Measurements from ENCODE around the gene FARP1. TPM values are rescaled to one million over a fixed set of nuclear protein-coding genes. Genes with fewer than 3 reads are reported as not detected.

FARP1 gene
- total and polyA plus RNA-seq, 2 of the 8 experiments (the other 6 are each of a cell fraction or from before 2014, with no cell fraction given), result 24.7 to 104 TPM

GRCh38 chr13:98409281-98409680 is 266.4 kb downstream of the FARP1 start:
- no peak overlapping the region for H2BK12ac ChIP-seq (ENCODE audit: low read depth, low read length)
- H3K79me2 ChIP-seq (ENCODE audit: control insufficient read depth in 1 of 2, insufficient read depth in 2 of 2, low read length in 2 of 2), result no peaks in the 10 kb centered on the region
- no peaks in the 10 kb centered on the region for H3K9me3 ChIP-seq (ENCODE audit: insufficient read depth in 2 of 2, low read depth in 1 of 2, low read length in 1 of 2)
- H2BK5ac ChIP-seq (ENCODE audit: low read depth, low read length), result no peak overlapping the region
- no peak overlapping the region for H4K91ac ChIP-seq (replicated peaks; ENCODE audit: insufficient read length, low read length)
- no peak overlapping the region for H3K4me3 ChIP-seq (ENCODE audit: extremely low read depth in 1 of 4, insufficient read depth in 2 of 4, low read depth in 3 of 4, low read length in 4 of 4)
- H4K8ac ChIP-seq (ENCODE audit: extremely low read depth, insufficient read depth, low read length), result no peak overlapping the region
- FAIRE-seq (no peak), DNase-seq (ENCODE audit: low read depth in 1 of 2, low spot score in 2 of 2) (no peak)
- H3K9ac ChIP-seq (replicated peaks in 1 of 4; ENCODE audit: extremely low read depth in 1 of 4, low read depth in 3 of 4, low read length in 3 of 4), result no peak overlapping the region
- ChIA-PET POLR2A (ENCODE audit: partially characterized antibody) (no interaction called here), CTCF (ENCODE audit: partially characterized antibody) (interaction anchor here (1.2 to 1.6 kb wide), 4 partner anchors 8 to 39 kb away, joined by 4 read pairs; no protein-coding TSS in a partner anchor)
- no peaks in the 10 kb centered on the region for H4K20me1 ChIP-seq (replicated peaks in 1 of 2; ENCODE audit: control insufficient read depth in 1 of 2, insufficient read depth in 2 of 2, low read length in 2 of 2)
- no peaks in the 10 kb centered on the region for H3K4me1 ChIP-seq (replicated peaks in 1 of 4; ENCODE audit: control insufficient read depth in 3 of 4, insufficient read depth in 4 of 4, low read length in 3 of 4)
- H3K79me1 ChIP-seq (ENCODE audit: low read depth, low read length), result no peaks in the 10 kb centered on the region
- H4K5ac ChIP-seq (ENCODE audit: insufficient read length, low read depth, low read length), result no peak overlapping the region
- no peak overlapping the region for H2AFZ ChIP-seq (ENCODE audit: low read length)
- H3K4ac ChIP-seq (replicated peaks; ENCODE audit: insufficient read length, low read depth, low read length), result no peak overlapping the region
- no peak overlapping the region for H3K27ac ChIP-seq (ENCODE audit: low read depth, low read length)
- no peak overlapping the region for H2BK20ac ChIP-seq (ENCODE audit: low read length)
- 86% methylated on average over 13 of the region's 13 CpGs; no CpG with 5 or more reads in 1 of the 2 experiments for WGBS, 2 experiments (ENCODE audit: extremely low coverage in 1 of 2, insufficient coverage in 1 of 2, insufficient read length in 1 of 2, insufficient replicate concordance in 2 of 2, low coverage in 1 of 2, low lambda C conversion rate in 2 of 2, missing lambda C conversion rate in 1 of 2)
- H2AK5ac ChIP-seq (ENCODE audit: low read depth, low read length), result no peak overlapping the region
- H3K18ac ChIP-seq (ENCODE audit: extremely low read depth, low read length), result no peak overlapping the region
- H3K14ac ChIP-seq (ENCODE audit: insufficient read length), result no peak overlapping the region
- no peak overlapping the region for H2BK15ac ChIP-seq (ENCODE audit: low read length)
- no peak overlapping the region for H3K56ac ChIP-seq (replicated peaks; ENCODE audit: insufficient read length, low read depth, low read length)
- no peak overlapping the region for H3K4me2 ChIP-seq (ENCODE audit: insufficient read depth in 1 of 2, low read depth in 2 of 2, low read length in 2 of 2)
- H3K23ac ChIP-seq (ENCODE audit: insufficient read length), result no peak overlapping the region
- no peaks in the 10 kb centered on the region for H3K23me2 ChIP-seq (ENCODE audit: low read depth, low read length)
- no peak overlapping the region for H2BK120ac ChIP-seq (replicated peaks; ENCODE audit: low read depth, low read length)
- no peaks in the 10 kb centered on the region for H3K27me3 ChIP-seq (replicated peaks in 1 of 4; ENCODE audit: control insufficient read depth in 3 of 4, extremely low read depth in 1 of 4, insufficient read depth in 3 of 4, low read length in 3 of 4)
- peaks cover 0 to 9% (median 5%) of the 10 kb centered on the region in 4 experiments; a peak in 4 of 8 replicates for H3K36me3 ChIP-seq (ENCODE audit: control insufficient read depth in 2 of 4, insufficient read depth in 4 of 4, low read length in 3 of 4)
- no peak for TF ChIP-seq EGR1 (IDR thresholded peaks at IDR 0.05; ENCODE audit: borderline replicate concordance, low read depth, low read length)

All from H1 (cell line).